Activated CD8-positive, alpha-beta T cell treated with anti-CD3 and anti-CD28 coated beads for 36 hours (primary cell): ENCODE results near the gene MUTYH. TPM values are rescaled to one million over a fixed set of nuclear protein-coding genes. Genes with fewer than 3 reads are reported as not detected.

Experiments used
- ATAC-seq: fragments of 200-7000 bp; cut with Tn5 transposase; one replicate; pipeline ENCODE4 v1.10.0; 2021; ENCODE audit warnings: mild to moderate bottlenecking, moderate library complexity
- CTCF ChIA-PET: fragments of 350-600 bp; sonication (Branson Sonifier 250); formaldehyde crosslinking; loops from one replicate; lab custom pipeline; 2021; ENCODE audit warnings: antibody characterized with exemption; lab: Charles Lee
- POLR2A ChIA-PET: fragments of 350-600 bp; sonication (Branson Sonifier 250); formaldehyde crosslinking; loops from one replicate; lab custom pipeline; 2021; ENCODE audit warnings: antibody characterized with exemption; lab: Charles Lee
- DNase-seq: peaks from one replicate; pipeline ENCODE4 v3.0.0-alpha.2; 2020
- H3K27ac Mint-ChIP-seq: one replicate; pipeline ENCODE4 v1.8.0; 2021; ENCODE audit warnings: mild to moderate bottlenecking, mixed read lengths
- H3K27me3 Mint-ChIP-seq: one replicate; pipeline ENCODE4 v1.8.0; 2021; ENCODE audit warnings: mixed read lengths
- H3K36me3 Mint-ChIP-seq: one replicate; pipeline ENCODE4 v1.8.0; 2021; ENCODE audit warnings: low read depth, mixed read lengths
- H3K4me1 Mint-ChIP-seq: one replicate; pipeline ENCODE4 v1.8.0; 2021; ENCODE audit warnings: low read depth, mixed read lengths
- H3K4me3 Mint-ChIP-seq: one replicate; pipeline ENCODE4 v1.8.0; 2021; ENCODE audit warnings: mild to moderate bottlenecking, moderate library complexity, mixed read lengths
- H3K9me3 Mint-ChIP-seq: one replicate; pipeline ENCODE4 v1.8.0; 2021; ENCODE audit warnings: mixed read lengths
- CTCF ChIP-seq: fragments of 200-600 bp; IDR thresholded peaks from one replicate; pipeline ENCODE4 v1.8.0; 2022; ENCODE audit warnings: antibody characterized with exemption, mild to moderate bottlenecking
- intact Hi-C: fragments of 100-400 bp; cut with micrococcal nuclease; formaldehyde crosslinking; loops from one replicate; pipeline ENCODE4 v1.10.0; 2022
- total RNA-seq, 2 experiments: library from RNA; stranded (reverse); gene quantifications; one replicate each; pipeline ENCODE4 v1.2.3, GENCODE V29; 2021

The MUTYH gene
- total RNA-seq, 2 experiments from 2014 or later: 51.4 to 54.5 TPM

DNA sequence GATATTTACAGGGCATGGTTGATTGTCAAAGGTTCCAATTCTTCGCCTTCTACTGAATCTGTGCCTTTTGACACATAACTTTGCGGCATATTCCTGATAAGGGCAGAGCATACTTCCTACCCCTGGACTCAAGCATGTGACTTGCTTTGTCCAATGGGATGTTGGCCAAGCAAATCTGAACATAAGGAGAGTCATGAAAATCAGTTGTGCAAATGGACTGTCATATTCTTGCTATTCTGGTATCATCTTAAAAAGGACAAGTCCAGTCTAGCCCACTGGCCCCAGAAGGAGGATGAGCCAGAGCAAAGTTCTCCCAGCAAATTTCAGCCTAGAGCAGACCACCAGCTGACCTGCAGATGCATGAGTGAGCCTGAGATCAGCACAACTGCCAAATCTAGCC is 41.0 kb upstream of the MUTYH start:
- CTCF ChIA-PET: no interaction called here
- ATAC-seq: no peak
- POLR2A ChIA-PET: no interaction called here

GRCh38 chr1:45380730-45381129 is 40.5 kb upstream of the MUTYH start:
- Mint-ChIP-seq H3K36me3 (no peaks in the 10 kb centered on the region), H3K4me1 (no peaks in the 10 kb centered on the region), H3K9me3 (no peaks in the 10 kb centered on the region), H3K4me3 (no peak overlapping the region), H3K27ac (no peak overlapping the region), H3K27me3 (no peaks in the 10 kb centered on the region)
- ChIA-PET POLR2A (no interaction called here), CTCF (interaction anchor here (0.7 kb wide), 1 partner anchor 20 kb away, joined by 3 read pairs; no protein-coding TSS in a partner anchor)
- no peak for DNase-seq
- TF ChIP-seq CTCF: no peak
- ATAC-seq: no peak
- intact Hi-C loops: no loop called here

More for the DNA sequence above, 41.0 kb upstream of the MUTYH start:
- DNase-seq: no peak
- H3K27me3 Mint-ChIP-seq: no peaks in the 10 kb centered on the region
- TF ChIP-seq CTCF: no peak
- intact Hi-C loops: no loop called here
- no peaks in the 10 kb centered on the region for H3K4me1 Mint-ChIP-seq
- H3K9me3 Mint-ChIP-seq: no peaks in the 10 kb centered on the region
- H3K36me3 Mint-ChIP-seq: no peaks in the 10 kb centered on the region
- no peak overlapping the region for H3K4me3 Mint-ChIP-seq
- no peak overlapping the region for H3K27ac Mint-ChIP-seq

DNA sequence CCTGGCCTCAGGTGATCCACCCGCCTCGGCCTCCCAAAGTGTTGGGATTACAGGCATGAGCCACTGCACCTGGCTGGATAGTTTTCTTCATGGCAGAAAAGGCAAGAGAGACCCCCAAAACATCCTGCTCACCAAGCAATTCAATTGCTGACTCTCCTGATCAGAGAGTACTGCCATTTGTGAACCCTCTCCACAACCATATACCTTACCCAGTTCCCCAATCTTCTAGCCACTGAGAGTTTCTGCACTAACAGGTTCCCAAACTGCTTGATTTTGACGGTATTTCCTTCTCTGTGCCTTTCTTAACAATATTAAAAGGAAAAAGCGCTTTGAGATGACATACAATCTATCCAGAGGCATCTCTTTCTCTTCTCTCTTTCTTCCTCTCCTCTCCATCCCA is 39.9 kb upstream of the MUTYH start:
- H3K4me1 Mint-ChIP-seq: no peaks in the 10 kb centered on the region
- H3K9me3 Mint-ChIP-seq: no peaks in the 10 kb centered on the region
- ChIA-PET POLR2A (interaction anchor here (1.2 kb wide), 1 partner anchor 15 kb away, joined by 3 read pairs; no protein-coding TSS in a partner anchor), CTCF (interaction anchor here (0.7 kb wide), 1 partner anchor 19 kb away, joined by 3 read pairs; no protein-coding TSS in a partner anchor)
- DNase-seq (no peak), ATAC-seq (no peak)
- H3K27me3 Mint-ChIP-seq: no peaks in the 10 kb centered on the region
- no peak overlapping the region for H3K27ac Mint-ChIP-seq
- intact Hi-C loops: no loop called here
- no peak for TF ChIP-seq CTCF
- H3K36me3 Mint-ChIP-seq: no peaks in the 10 kb centered on the region
- H3K4me3 Mint-ChIP-seq: no peak overlapping the region

GRCh38 chr1:45379524-45379923 is 39.3 kb upstream of the MUTYH start:
- Mint-ChIP-seq H3K4me1 (no peaks in the 10 kb centered on the region), H3K4me3 (no peak overlapping the region), H3K27ac (no peak overlapping the region), H3K27me3 (no peaks in the 10 kb centered on the region), H3K36me3 (no peaks in the 10 kb centered on the region), H3K9me3 (no peaks in the 10 kb centered on the region)
- DNase-seq (no peak), ATAC-seq (no peak)
- POLR2A ChIA-PET: interaction anchor here (1.2 kb wide), 1 partner anchor 15 kb away, joined by 3 read pairs; no protein-coding TSS in a partner anchor
- CTCF ChIA-PET: no interaction called here
- no peak for TF ChIP-seq CTCF
- intact Hi-C loops: no loop called here

- Mint-ChIP-seq H3K27me3 (no peaks in the 10 kb centered on the region), H3K36me3 (no peaks in the 10 kb centered on the region), H3K9me3 (no peaks in the 10 kb centered on the region), H3K4me3 (no peak overlapping the region), H3K4me1 (no peaks in the 10 kb centered on the region), H3K27ac (no peak overlapping the region)
- ChIA-PET CTCF (interaction anchor here (1.0 to 1.8 kb wide), 4 partner anchors 13 to 366 kb away, joined by 3 to 5 read pairs (median 4); partner anchors contain the start of genes HECTD3 and UROD), POLR2A (interaction anchor here (1.1 kb wide), 1 partner anchor 39 kb away, joined by 3 read pairs; the partner anchor contains the start of genes MUTYH and TOE1)
- TF ChIP-seq CTCF: no peak
- intact Hi-C loops: no loop called here
- no peak for ATAC-seq
- no peak for DNase-seq
Measured at GRCh38 chr1:45378184-45378583, 37.9 kb upstream of the MUTYH start.
